A549 (cell line): ENCODE results near the gene EGFLAM. TPM values are rescaled to one million over a fixed set of nuclear protein-coding genes. Genes with fewer than 3 reads are reported as not detected.

Experiments
- ATAC-seq, 2 experiments: fragments of 200-7000 bp in 1 of 2; fragments of >200 bp in 1 of 2; cut with Nextera tagmentation in 1 of 2; cut with Tn5 transposase in 1 of 2; 3 replicates each; pipeline versions ENCODE4 v1.8.0 to v1.9.1; 2018 to 2020; ENCODE audit warnings: mild to moderate bottlenecking in 1 of 2, moderate library complexity in 1 of 2
- CTCF ChIA-PET: fragments of 300-600 bp; sonication (Branson Sonifier 250); formaldehyde crosslinking; extraction: SDS; loops from one replicate; lab custom pipeline; 2021; ENCODE audit warnings: antibody characterized with exemption, inconsistent platforms; lab: Yijun Ruan, JAX
- POLR2A ChIA-PET: fragments of 350-600 bp; formaldehyde crosslinking; extraction: SDS; loops from one replicate; lab custom pipeline; 2021; ENCODE audit warnings: antibody characterized with exemption, inconsistent platforms; lab: Yijun Ruan, JAX
- DNase-seq, 2 experiments: peaks; one replicate each; pipeline versions ENCODE4 v3.0.0 to v3.0.0-alpha.2; 2011 to 2016; ENCODE audit warnings: low read depth in 1 of 2, low spot score in 1 of 2
- FAIRE-seq: peaks from 2 replicates; lab custom pipeline; 2011; peaks lifted over from hg19 to GRCh38; lab: Jason Lieb, UNC
- H3K27ac ChIP-seq, 2 experiments: fragments of >200 bp; sonication (Bioruptor Twin); formaldehyde crosslinking; 3 replicates each; pipeline ENCODE4 v1.5.1; 2016 to 2017
- H3K4me1 ChIP-seq: fragments of >200 bp; sonication (Bioruptor Twin); formaldehyde crosslinking; 3 replicates; pipeline ENCODE4 v1.6.1; 2016
- H3K4me2 ChIP-seq: fragments of >200 bp; sonication (Bioruptor Twin); formaldehyde crosslinking; 3 replicates; pipeline ENCODE4 v1.6.1; 2016
- H3K4me3 ChIP-seq: fragments of >200 bp; sonication (Bioruptor Twin); formaldehyde crosslinking; 3 replicates; pipeline ENCODE4 v1.5.1; 2016
- H3K9me3 ChIP-seq: fragments of >200 bp; sonication (Bioruptor Twin); formaldehyde crosslinking; 3 replicates; pipeline ENCODE4 v1.6.1; 2016
- CBX2 ChIP-seq: fragments of 200-600 bp; sonication (generic); IDR thresholded peaks from 2 replicates; pipeline ENCODE4 v1.6.1; 2016; ENCODE audit warnings: low read depth, mild to moderate bottlenecking, borderline replicate concordance
- HEYL ChIP-seq: fragments of 250-450 bp; sonication (Bioruptor Pico); IDR thresholded peaks from 2 replicates; pipeline ENCODE4 v1.8.0; 2021; ENCODE audit warnings: mild to moderate bottlenecking, moderate library complexity
- MAFK ChIP-seq: fragments of 450-650 bp; IDR thresholded peaks from 2 replicates; pipeline ENCODE4 v1.6.1; 2014; ENCODE audit not compliant: partially characterized antibody
- MAZ ChIP-seq: fragments of 150-350 bp; IDR thresholded peaks from 2 replicates; pipeline ENCODE4 v1.6.1; 2014; ENCODE audit warnings: antibody characterized with exemption, low read depth, low read length, borderline replicate concordance
- MYC ChIP-seq: IDR thresholded peaks from 2 replicates; pipeline ENCODE4 v1.6.1; 2012; ENCODE audit warnings: mild to moderate bottlenecking, inconsistent platforms, low read length, improper control_type of control experiment, borderline replicate concordance
- NFE2L2 ChIP-seq: fragments of 150-350 bp; conservative IDR thresholded peaks from 2 replicates; pipeline ENCODE4 v1.6.1; 2014; ENCODE audit warnings: low read length
- NR3C1 ChIP-seq: fragments of >200 bp; sonication (Bioruptor Twin); formaldehyde crosslinking; IDR thresholded peaks from 3 replicates; pipeline ENCODE4 v1.6.1; 2017
- POLR2A ChIP-seq: IDR thresholded peaks from 2 replicates; pipeline ENCODE4 v1.6.1; 2012; ENCODE audit warnings: mild to moderate bottlenecking, low read length
- POLR2AphosphoS2 ChIP-seq: conservative IDR thresholded peaks from 2 replicates; pipeline ENCODE4 v1.6.1; 2012; ENCODE audit warnings: low read length, improper control_type of control experiment, inconsistent platforms
- RARB ChIP-seq: fragments of 250-450 bp; sonication (Bioruptor Pico); IDR thresholded peaks from 2 replicates; pipeline ENCODE4 v1.8.0; 2021; ENCODE audit warnings: mild to moderate bottlenecking, moderate library complexity
- RCOR1 ChIP-seq: fragments of 150-350 bp; IDR thresholded peaks from 2 replicates; pipeline ENCODE4 v1.6.1; 2014; ENCODE audit warnings: antibody characterized with exemption, low read length, low read depth
- RFX5 ChIP-seq: fragments of 450-650 bp; IDR thresholded peaks from 2 replicates; pipeline ENCODE4 v1.7.1; 2014; ENCODE audit warnings: antibody characterized with exemption, mild to moderate bottlenecking, moderate library complexity
- SREBF2 ChIP-seq: fragments of 450-650 bp; IDR thresholded peaks from 2 replicates; pipeline ENCODE4 v1.6.1; 2014; ENCODE audit warnings: mild to moderate bottlenecking, moderate library complexity
- TFCP2L1 ChIP-seq: fragments of 250-450 bp; sonication (Bioruptor Pico); IDR thresholded peaks from 2 replicates; pipeline ENCODE4 v1.5.0; 2021; ENCODE audit warnings: mild to moderate bottlenecking
- TP53 ChIP-seq: fragments of 250-450 bp; sonication (Bioruptor Pico); IDR thresholded peaks from 2 replicates; pipeline ENCODE4 v1.5.0; 2021; ENCODE audit warnings: mild to moderate bottlenecking, moderate library complexity
- ZFP36 ChIP-seq: fragments of 450-650 bp; IDR thresholded peaks from 2 replicates; pipeline ENCODE4 v1.6.1; 2014; ENCODE audit warnings: borderline replicate concordance; ENCODE audit not compliant: partially characterized antibody
- ZNF302 ChIP-seq: fragments of 250-450 bp; sonication (Bioruptor Pico); IDR thresholded peaks from 2 replicates; pipeline ENCODE4 v1.9.0; 2021; ENCODE audit warnings: inconsistent platforms, mild to moderate bottlenecking, moderate library complexity
- WGBS: methylation state at CpG from one replicate; pipeline ENCODE4 v1.1.6; 2017; ENCODE audit errors: missing lambda C conversion rate; 5-methylcytosine and 5-hydroxymethylcytosine counted together
- polyA plus RNA-seq, 4 experiments: library from polyadenylated mRNA; depleted of rRNA in 3 of 4; stranded (reverse); fragments of >200 nt; fragmentation: RNase III in 1 of 4; extraction: RNeasy Plus Mini Kit Qiagen cat#74134 plus additional on column Dnase treatment in 1 of 4; gene quantifications; 2 replicates in 3 of 4; 3 replicates in 1 of 4; pipeline ENCODE4 v1.2.3, GENCODE V29; 2011 to 2017
- TF ChIP-seq, protein P1 (sequence below): fragments of 250-450 bp; sonication (Bioruptor Pico); IDR thresholded peaks from 2 replicates; pipeline ENCODE4 v1.5.0; 2020; ENCODE audit warnings: low read depth, mild to moderate bottlenecking, moderate library complexity
- TF ChIP-seq, protein P2 (sequence below): fragments of >200 bp; sonication (Bioruptor Twin); formaldehyde crosslinking; IDR thresholded peaks from 3 replicates; pipeline ENCODE4 v1.6.1; 2016
- TF ChIP-seq, protein P3 (sequence below): fragments of 250-450 bp; sonication (Bioruptor Pico); IDR thresholded peaks from 2 replicates; pipeline ENCODE4 v1.5.0; 2021; ENCODE audit warnings: mild to moderate bottlenecking, moderate library complexity, borderline replicate concordance

The EGFLAM gene
- polyA plus RNA-seq, 2 of the 4 experiments (the other 2 are of a cell fraction) = 0.13 TPM; not detected in 1

DNA sequence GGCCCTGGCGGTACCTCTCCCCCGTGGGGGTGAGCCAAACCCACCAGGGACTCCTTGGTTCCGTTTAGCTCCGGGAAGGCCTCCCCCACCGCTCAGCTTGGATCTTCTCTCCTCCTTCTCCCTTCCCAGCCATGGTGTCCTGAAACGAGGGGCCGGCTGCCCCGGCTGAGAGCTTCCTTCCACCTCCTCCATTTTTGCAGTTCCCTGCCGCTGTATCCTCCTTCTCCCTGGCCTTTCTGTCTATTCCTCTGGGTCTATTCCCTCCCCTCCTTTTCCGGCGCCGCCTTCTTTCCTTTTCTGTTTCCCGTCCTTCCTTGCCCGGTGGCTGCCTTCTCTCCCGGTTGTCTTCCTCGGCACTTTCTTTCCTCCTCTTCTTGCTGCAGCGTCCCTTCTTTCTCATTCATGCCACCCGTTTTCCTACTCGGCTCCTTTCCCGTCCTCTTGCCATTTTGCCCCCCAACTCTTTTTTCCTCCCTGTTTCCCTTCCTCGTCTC lies 187.7 kb downstream of the EGFLAM start:
- WGBS = 91% methylated on average over 20 of the region's 21 CpGs
- Histone ChIP-seq H3K4me3 (no peak overlapping the region), H3K9me3 (no peaks in the 10 kb centered on the region)
- FAIRE-seq (no peak), DNase-seq (no peak)
- POLR2A ChIA-PET = no interaction called here
- CTCF ChIA-PET = interaction anchor here (1.3 to 7.1 kb wide), 3 partner anchors 18 to 365 kb away, joined by 3 to 242 read pairs (median 6); no protein-coding TSS in a partner anchor
- TF ChIP-seq, protein P1, sequence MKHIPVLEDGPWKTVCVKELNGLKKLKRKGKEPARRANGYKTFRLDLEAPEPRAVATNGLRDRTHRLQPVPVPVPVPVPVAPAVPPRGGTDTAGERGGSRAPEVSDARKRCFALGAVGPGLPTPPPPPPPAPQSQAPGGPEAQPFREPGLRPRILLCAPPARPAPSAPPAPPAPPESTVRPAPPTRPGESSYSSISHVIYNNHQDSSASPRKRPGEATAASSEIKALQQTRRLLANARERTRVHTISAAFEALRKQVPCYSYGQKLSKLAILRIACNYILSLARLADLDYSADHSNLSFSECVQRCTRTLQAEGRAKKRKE = no peak
- TF ChIP-seq, all 56 proteins: peak for 0
- no peak for ATAC-seq
- Histone ChIP-seq H3K4me1 (peaks cover 3% of the 10 kb centered on the region; the same call in 1 of the 3 replicates), H3K4me2 (no peak overlapping the region), H3K27ac (peak overlapping the region in 1 of 2 experiments; percentile 35; a peak in 1 of 6 replicates)

DNA sequence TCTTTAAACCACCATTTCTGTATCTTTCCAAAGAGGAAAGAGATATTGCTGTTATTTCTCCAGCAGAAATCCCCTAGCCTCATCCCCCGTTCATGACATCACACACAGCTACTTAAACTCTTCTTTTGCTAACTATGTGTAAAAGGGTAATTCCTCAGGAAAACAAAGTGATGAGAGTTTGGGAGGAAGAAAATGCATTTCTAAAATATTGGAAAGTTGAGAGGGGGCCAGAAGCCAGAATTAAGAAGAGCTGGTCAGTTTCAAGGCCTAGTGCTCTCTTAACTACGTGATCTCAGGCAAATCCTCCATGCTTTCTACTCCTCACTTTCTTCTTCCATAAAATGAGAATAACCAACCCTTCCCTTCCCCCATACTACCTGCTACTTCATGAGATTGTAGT lies 188.7 kb downstream of the EGFLAM start:
- Histone ChIP-seq H3K27ac (no peak overlapping the region), H3K4me1 (no peaks in the 10 kb centered on the region), H3K4me2 (no peak overlapping the region), H3K9me3 (no peaks in the 10 kb centered on the region), H3K4me3 (no peak overlapping the region)
- no peak for ATAC-seq
- no peak for FAIRE-seq
- no peak for DNase-seq
- WGBS = 79% methylated on average over 2 of the region's 2 CpGs
- no peak for TF ChIP-seq POLR2AphosphoS2
- TF ChIP-seq MAZ = no peak
- TF ChIP-seq HEYL (CRISPR knock-in tag) = no peak
- TF ChIP-seq, protein P2, sequence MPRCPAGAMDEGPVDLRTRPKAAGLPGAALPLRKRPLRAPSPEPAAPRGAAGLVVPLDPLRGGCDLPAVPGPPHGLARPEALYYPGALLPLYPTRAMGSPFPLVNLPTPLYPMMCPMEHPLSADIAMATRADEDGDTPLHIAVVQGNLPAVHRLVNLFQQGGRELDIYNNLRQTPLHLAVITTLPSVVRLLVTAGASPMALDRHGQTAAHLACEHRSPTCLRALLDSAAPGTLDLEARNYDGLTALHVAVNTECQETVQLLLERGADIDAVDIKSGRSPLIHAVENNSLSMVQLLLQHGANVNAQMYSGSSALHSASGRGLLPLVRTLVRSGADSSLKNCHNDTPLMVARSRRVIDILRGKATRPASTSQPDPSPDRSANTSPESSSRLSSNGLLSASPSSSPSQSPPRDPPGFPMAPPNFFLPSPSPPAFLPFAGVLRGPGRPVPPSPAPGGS = no peak
- no peak for TF ChIP-seq MYC
- TF ChIP-seq TFCP2L1 (CRISPR knock-in tag) = no peak
- no peak for TF ChIP-seq TP53 (CRISPR knock-in tag)
- no peak for TF ChIP-seq MAFK
- ChIA-PET CTCF (interaction anchor here (0.7 to 2.6 kb wide), 4 partner anchors 17 to 219 kb away, joined by 3 to 7 read pairs (median 5); no protein-coding TSS in a partner anchor), POLR2A (no interaction called here)

DNA sequence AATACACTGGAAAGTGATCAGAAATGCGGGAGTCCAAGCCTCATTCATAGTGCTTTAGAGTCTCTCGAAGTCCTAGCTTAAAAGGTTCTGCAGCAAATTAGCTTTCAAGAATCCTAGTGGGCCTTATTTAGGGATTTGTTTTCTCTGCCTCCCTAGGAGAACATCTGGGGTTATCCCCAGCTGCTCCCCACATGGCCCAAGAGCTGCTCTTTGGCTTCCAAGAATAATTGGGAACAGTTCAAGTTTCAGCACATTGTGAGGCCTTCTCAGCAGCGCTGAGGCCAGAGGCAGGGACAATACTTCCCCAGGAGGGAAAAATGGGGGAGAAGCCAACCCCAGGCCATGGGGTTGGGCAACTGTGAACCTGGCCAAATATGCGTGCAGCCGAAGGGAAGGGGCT lies 189.4 kb downstream of the EGFLAM start:
- CTCF ChIA-PET = interaction anchor here (0.6 to 2.4 kb wide), 7 partner anchors 17 to 219 kb away, joined by 3 to 7 read pairs (median 3); no protein-coding TSS in a partner anchor
- POLR2A ChIA-PET = no interaction called here
- no peaks in the 10 kb centered on the region for H3K4me1 ChIP-seq
- no peak for TF ChIP-seq RARB (CRISPR knock-in tag)
- no peak for TF ChIP-seq NFE2L2
- ATAC-seq (no peak), FAIRE-seq (no peak), DNase-seq (no peak)
- H3K4me2 ChIP-seq = no peak overlapping the region
- H3K4me3 ChIP-seq = no peak overlapping the region
- H3K27ac ChIP-seq = no peak overlapping the region
- WGBS = 80% methylated on average over 5 of the region's 5 CpGs
- no peaks in the 10 kb centered on the region for H3K9me3 ChIP-seq

DNA sequence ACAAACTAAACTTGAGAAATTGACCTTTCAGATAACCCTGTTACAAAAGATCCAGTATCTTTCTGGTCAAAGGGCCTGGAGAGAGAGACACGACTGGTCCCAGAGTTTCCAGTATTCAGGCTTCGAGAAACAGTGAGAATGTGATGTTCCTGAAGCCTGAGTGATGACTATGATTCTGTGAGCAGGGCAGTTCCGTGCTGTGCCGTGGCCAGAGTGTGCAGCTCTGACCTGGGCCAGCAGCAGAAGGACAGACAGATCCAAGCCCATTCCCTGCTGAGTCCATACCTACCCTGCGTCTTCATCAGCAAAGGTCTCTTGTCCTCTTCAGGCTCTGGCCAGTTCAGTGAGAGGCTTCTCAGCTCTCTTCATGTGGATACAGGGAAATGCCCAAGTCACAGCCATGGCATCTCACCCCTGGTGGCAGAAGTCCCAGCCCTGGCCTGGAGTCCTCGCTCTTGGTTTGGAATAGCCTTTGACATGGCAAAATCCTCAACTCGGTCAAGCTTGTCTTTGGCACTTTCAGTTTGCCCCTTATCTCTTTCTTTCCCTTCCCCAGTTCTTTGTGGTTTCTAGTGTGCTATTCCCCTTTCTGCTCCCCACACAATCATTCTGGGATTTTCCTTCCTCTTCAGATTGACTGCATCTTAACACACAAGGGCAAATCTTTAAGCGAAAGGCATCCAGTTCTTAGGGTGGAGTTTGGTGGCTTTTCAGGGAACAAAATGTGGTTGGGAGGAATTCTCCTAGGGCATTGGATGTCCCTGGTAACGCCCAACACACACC lies 190.4 kb downstream of the EGFLAM start:
- Histone ChIP-seq H3K4me1 (no peaks in the 10 kb centered on the region), H3K27ac (no peak overlapping the region), H3K4me3 (no peak overlapping the region), H3K4me2 (no peak overlapping the region), H3K9me3 (no peaks in the 10 kb centered on the region)
- ChIA-PET POLR2A (no interaction called here), CTCF (interaction anchor here (1.1 to 2.4 kb wide), 4 partner anchors 16 to 28 kb away, joined by 3 to 7 read pairs (median 3); no protein-coding TSS in a partner anchor)
- TF ChIP-seq CBX2 (no peak), ZFP36 (no peak), SREBF2 (no peak), NR3C1 (no peak), ZNF302 (CRISPR knock-in tag) (no peak), POLR2A (no peak), RCOR1 (no peak), MYC (no peak), RFX5 (no peak)
- TF ChIP-seq, protein P3, sequence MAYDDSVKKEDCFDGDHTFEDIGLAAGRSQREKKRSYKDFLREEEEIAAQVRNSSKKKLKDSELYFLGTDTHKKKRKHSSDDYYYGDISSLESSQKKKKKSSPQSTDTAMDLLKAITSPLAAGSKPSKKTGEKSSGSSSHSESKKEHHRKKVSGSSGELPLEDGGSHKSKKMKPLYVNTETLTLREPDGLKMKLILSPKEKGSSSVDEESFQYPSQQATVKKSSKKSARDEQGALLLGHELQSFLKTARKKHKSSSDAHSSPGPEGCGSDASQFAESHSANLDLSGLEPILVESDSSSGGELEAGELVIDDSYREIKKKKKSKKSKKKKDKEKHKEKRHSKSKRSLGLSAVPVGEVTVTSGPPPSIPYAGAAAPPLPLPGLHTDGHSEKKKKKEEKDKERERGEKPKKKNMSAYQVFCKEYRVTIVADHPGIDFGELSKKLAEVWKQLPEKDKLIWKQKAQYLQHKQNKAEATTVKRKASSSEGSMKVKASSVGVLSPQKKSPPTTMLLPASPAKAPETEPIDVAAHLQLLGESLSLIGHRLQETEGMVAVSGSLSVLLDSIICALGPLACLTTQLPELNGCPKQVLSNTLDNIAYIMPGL = no peak
- FAIRE-seq = no peak
- no peak for ATAC-seq
- 81% methylated on average over 9 of the region's 9 CpGs for WGBS
- DNase-seq = no peak
